HepG2 (cell line): ENCODE results near the gene UNC13D. TPM values are rescaled to one million over a fixed set of nuclear protein-coding genes. Genes with fewer than 3 reads are reported as not detected.
A peak's percentile ranks its signal among the peaks of the same experiment; 100 is the strongest.

Source experiments
- ZFP90 ChIP-seq: sonication (generic); formaldehyde crosslinking; IDR thresholded peaks from 2 replicates; pipeline ENCODE4 v1.8.0; 2022; ENCODE audit warnings: missing genetic modification reagents, mild to moderate bottlenecking, inconsistent platforms, borderline replicate concordance
- ZNF160 ChIP-seq: sonication (generic); formaldehyde crosslinking; IDR thresholded peaks from 2 replicates; pipeline ENCODE4 v1.8.0; 2022; ENCODE audit warnings: mild to moderate bottlenecking, inconsistent platforms, missing genetic modification reagents
- ZNF317 ChIP-seq: sonication (generic); formaldehyde crosslinking; IDR thresholded peaks from 2 replicates; pipeline ENCODE4 v1.5.0; 2020; ENCODE audit warnings: mild to moderate bottlenecking, missing genetic modification reagents
- ZNF496 ChIP-seq: sonication (generic); formaldehyde crosslinking; IDR thresholded peaks from 2 replicates; pipeline ENCODE4 v1.8.1; 2023; ENCODE audit warnings: mild to moderate bottlenecking, moderate library complexity, missing genetic modification reagents; ENCODE audit not compliant: insufficient replicate concordance
- ZNF709 ChIP-seq: sonication (generic); formaldehyde crosslinking; IDR thresholded peaks from 2 replicates; pipeline ENCODE4 v1.5.0; 2020; ENCODE audit warnings: mild to moderate bottlenecking, missing genetic modification reagents
- ZSCAN20 ChIP-seq: sonication (generic); formaldehyde crosslinking; IDR thresholded peaks from 2 replicates; pipeline ENCODE4 v1.4.0; 2020; ENCODE audit warnings: missing genetic modification reagents, mild to moderate bottlenecking, borderline replicate concordance
- polyA plus RNA-seq, 8 experiments: library from polyadenylated mRNA; depleted of rRNA in 3 of 8; stranded (reverse) in 7 of 8; unstranded in 1 of 8; fragments of >200 nt; fragmentation: Illumina TruSeq in 4 of 8; extraction: Trizol in 4 of 8; gene quantifications; 2 replicates each; pipeline versions ENCODE4 v1.2.1 to v1.2.3, GENCODE V29; 2011 to 2016; ENCODE audit warnings: low read depth in 4 of 8, missing spikeins in 1 of 8, mixed read lengths in 1 of 8; ENCODE audit not compliant: insufficient read depth in 1 of 8
- total RNA-seq, 5 experiments: library from RNA; depleted of rRNA; stranded (reverse); fragments of >200 nt; fragmentation: Illumina TruSeq; extraction: Trizol; gene quantifications; 2 replicates each; pipeline ENCODE4 v1.2.3, GENCODE V29; 2016; ENCODE audit warnings: low read depth in 1 of 5
- TF ChIP-seq, protein P1 (sequence below): sonication (generic); formaldehyde crosslinking; IDR thresholded peaks from 2 replicates; pipeline ENCODE4 v1.5.1; 2020; ENCODE audit warnings: mild to moderate bottlenecking, missing genetic modification reagents, borderline replicate concordance
- TF ChIP-seq, protein P2 (sequence below): fragments of 450-650 bp; IDR thresholded peaks from 2 replicates; pipeline ENCODE4 v1.6.1; 2017; ENCODE audit warnings: mild to moderate bottlenecking
- TF ChIP-seq, protein P3 (sequence below): sonication (generic); formaldehyde crosslinking; IDR thresholded peaks from 2 replicates; pipeline ENCODE4 v1.8.0; 2022; ENCODE audit warnings: missing genetic modification reagents, low read depth, mild to moderate bottlenecking, borderline replicate concordance
- TF ChIP-seq, protein P4 (sequence below): sonication (generic); formaldehyde crosslinking; IDR thresholded peaks from 2 replicates; pipeline ENCODE4 v1.5.0; 2020; ENCODE audit warnings: missing genetic modification reagents
- TF ChIP-seq, protein P5 (sequence below): IDR thresholded peaks from 2 replicates; pipeline ENCODE4 v1.6.1; 2012; ENCODE audit warnings: inconsistent platforms
- TF ChIP-seq, protein P6 (sequence below): sonication (generic); formaldehyde crosslinking; IDR thresholded peaks from 2 replicates; pipeline ENCODE4 v1.4.0; 2020; ENCODE audit warnings: mild to moderate bottlenecking, missing genetic modification reagents, borderline replicate concordance
- TF ChIP-seq, protein P7 (sequence below): sonication (generic); formaldehyde crosslinking; IDR thresholded peaks from 2 replicates; pipeline ENCODE4 v1.4.0; 2020; ENCODE audit warnings: missing genetic modification reagents
- TF ChIP-seq, protein P8 (sequence below): sonication (generic); formaldehyde crosslinking; IDR thresholded peaks from 2 replicates; pipeline ENCODE4 v1.8.0; 2022; ENCODE audit warnings: missing genetic modification reagents, mild to moderate bottlenecking, borderline replicate concordance

The UNC13D gene
- total and polyA plus RNA-seq, 2 of the 13 experiments (the other 11 are each of a cell fraction or from before 2014, with no cell fraction given): 29.7 to 42.7 TPM

DNA sequence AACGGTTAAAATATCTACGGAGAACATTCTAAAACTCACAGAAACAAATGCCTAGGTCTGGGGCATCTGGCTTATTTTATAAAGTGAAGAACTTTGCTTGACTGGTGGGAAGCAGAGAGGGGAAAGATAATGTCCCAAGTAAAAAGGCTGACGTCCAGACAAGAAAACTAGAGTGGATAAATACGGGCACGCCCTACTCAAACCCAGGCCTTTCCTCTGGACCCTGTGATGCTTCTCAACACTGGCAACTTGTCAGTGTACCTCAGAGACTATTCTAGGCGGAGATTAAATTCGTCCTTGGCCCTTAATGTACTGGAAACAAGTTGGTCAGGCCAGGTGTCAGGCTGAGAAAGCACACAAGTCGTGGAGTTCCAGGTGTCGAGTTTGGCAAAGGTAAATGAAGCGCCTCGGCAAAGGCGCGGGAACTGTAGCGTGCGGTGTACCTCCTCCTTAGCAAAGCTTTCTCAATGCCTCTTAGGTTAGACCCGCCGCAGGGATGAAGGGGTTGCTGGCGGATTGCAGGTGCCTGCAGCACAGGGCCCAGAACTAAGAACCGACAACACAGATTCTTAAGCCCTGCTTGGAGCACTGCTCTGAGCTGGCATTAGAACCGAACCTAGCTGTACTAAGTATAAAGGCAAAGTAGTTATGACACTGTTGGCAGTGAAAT is 60.3 kb downstream of the UNC13D start (continued):
- TF ChIP-seq, protein P1, sequence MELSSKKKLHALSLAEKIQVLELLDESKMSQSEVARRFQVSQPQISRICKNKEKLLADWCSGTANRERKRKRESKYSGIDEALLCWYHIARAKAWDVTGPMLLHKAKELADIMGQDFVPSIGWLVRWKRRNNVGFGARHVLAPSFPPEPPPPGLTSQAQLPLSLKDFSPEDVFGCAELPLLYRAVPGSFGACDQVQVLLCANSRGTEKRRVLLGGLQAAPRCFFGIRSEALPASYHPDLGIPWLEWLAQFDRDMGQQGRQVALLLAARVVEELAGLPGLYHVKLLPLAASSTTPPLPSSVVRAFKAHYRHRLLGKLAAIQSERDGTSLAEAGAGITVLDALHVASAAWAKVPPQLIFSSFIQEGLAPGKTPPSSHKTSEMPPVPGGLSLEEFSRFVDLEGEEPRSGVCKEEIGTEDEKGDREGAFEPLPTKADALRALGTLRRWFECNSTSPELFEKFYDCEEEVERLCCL: no peak
- TF ChIP-seq ZNF160 (CRISPR knock-in tag) (no peak), ZNF709 (CRISPR knock-in tag) (no peak), ZNF496 (CRISPR knock-in tag) (no peak), ZFP90 (CRISPR knock-in tag) (peak; percentile 89; the same call in 1 of the 2 replicates), ZNF317 (CRISPR knock-in tag) (peak; percentile 70; the same call in 1 of the 2 replicates), ZSCAN20 (CRISPR knock-in tag) (no peak)
- TF ChIP-seq, protein P2, sequence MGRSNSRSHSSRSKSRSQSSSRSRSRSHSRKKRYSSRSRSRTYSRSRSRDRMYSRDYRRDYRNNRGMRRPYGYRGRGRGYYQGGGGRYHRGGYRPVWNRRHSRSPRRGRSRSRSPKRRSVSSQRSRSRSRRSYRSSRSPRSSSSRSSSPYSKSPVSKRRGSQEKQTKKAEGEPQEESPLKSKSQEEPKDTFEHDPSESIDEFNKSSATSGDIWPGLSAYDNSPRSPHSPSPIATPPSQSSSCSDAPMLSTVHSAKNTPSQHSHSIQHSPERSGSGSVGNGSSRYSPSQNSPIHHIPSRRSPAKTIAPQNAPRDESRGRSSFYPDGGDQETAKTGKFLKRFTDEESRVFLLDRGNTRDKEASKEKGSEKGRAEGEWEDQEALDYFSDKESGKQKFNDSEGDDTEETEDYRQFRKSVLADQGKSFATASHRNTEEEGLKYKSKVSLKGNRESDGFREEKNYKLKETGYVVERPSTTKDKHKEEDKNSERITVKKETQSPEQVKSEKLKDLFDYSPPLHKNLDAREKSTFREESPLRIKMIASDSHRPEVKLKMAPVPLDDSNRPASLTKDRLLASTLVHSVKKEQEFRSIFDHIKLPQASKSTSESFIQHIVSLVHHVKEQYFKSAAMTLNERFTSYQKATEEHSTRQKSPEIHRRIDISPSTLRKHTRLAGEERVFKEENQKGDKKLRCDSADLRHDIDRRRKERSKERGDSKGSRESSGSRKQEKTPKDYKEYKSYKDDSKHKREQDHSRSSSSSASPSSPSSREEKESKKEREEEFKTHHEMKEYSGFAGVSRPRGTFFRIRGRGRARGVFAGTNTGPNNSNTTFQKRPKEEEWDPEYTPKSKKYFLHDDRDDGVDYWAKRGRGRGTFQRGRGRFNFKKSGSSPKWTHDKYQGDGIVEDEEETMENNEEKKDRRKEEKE: no peak
- TF ChIP-seq, protein P3, sequence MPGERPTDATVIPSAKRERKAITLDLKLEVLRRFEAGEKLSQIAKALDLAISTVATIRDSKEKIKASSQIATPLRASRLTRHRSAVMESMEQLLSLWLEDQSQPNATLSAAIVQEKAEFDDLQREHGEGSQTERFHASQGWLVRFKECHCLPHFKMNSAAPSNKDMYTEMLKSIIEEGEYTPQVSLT (CRISPR knock-in tag): no peak
- TF ChIP-seq, protein P4, sequence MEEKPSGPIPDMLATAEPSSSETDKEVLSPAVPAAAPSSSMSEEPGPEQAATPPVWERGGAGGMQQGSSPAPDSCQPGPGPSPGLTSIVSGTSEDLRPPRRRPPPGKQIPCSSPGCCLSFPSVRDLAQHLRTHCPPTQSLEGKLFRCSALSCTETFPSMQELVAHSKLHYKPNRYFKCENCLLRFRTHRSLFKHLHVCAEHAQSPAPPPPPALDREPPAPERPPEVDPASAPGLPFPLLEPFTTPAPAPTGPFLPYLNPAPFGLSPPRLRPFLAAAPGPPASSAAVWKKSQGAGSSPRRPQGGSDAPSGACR (CRISPR knock-in tag): no peak
- TF ChIP-seq, protein P5, sequence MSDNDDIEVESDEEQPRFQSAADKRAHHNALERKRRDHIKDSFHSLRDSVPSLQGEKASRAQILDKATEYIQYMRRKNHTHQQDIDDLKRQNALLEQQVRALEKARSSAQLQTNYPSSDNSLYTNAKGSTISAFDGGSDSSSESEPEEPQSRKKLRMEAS: peak; percentile 59
- TF ChIP-seq, protein P6, sequence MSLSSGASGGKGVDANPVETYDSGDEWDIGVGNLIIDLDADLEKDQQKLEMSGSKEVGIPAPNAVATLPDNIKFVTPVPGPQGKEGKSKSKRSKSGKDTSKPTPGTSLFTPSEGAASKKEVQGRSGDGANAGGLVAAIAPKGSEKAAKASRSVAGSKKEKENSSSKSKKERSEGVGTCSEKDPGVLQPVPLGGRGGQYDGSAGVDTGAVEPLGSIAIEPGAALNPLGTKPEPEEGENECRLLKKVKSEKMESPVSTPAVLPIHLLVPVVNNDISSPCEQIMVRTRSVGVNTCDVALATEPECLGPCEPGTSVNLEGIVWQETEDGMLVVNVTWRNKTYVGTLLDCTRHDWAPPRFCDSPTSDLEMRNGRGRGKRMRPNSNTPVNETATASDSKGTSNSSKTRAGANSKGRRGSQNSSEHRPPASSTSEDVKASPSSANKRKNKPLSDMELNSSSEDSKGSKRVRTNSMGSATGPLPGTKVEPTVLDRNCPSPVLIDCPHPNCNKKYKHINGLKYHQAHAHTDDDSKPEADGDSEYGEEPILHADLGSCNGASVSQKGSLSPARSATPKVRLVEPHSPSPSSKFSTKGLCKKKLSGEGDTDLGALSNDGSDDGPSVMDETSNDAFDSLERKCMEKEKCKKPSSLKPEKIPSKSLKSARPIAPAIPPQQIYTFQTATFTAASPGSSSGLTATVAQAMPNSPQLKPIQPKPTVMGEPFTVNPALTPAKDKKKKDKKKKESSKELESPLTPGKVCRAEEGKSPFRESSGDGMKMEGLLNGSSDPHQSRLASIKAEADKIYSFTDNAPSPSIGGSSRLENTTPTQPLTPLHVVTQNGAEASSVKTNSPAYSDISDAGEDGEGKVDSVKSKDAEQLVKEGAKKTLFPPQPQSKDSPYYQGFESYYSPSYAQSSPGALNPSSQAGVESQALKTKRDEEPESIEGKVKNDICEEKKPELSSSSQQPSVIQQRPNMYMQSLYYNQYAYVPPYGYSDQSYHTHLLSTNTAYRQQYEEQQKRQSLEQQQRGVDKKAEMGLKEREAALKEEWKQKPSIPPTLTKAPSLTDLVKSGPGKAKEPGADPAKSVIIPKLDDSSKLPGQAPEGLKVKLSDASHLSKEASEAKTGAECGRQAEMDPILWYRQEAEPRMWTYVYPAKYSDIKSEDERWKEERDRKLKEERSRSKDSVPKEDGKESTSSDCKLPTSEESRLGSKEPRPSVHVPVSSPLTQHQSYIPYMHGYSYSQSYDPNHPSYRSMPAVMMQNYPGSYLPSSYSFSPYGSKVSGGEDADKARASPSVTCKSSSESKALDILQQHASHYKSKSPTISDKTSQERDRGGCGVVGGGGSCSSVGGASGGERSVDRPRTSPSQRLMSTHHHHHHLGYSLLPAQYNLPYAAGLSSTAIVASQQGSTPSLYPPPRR (CRISPR knock-in tag): no peak
- TF ChIP-seq, protein P7, sequence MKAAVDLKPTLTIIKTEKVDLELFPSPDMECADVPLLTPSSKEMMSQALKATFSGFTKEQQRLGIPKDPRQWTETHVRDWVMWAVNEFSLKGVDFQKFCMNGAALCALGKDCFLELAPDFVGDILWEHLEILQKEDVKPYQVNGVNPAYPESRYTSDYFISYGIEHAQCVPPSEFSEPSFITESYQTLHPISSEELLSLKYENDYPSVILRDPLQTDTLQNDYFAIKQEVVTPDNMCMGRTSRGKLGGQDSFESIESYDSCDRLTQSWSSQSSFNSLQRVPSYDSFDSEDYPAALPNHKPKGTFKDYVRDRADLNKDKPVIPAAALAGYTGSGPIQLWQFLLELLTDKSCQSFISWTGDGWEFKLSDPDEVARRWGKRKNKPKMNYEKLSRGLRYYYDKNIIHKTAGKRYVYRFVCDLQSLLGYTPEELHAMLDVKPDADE (CRISPR knock-in tag): peak; percentile 35; the same call in 1 of the 2 replicates
- TF ChIP-seq, protein P8, sequence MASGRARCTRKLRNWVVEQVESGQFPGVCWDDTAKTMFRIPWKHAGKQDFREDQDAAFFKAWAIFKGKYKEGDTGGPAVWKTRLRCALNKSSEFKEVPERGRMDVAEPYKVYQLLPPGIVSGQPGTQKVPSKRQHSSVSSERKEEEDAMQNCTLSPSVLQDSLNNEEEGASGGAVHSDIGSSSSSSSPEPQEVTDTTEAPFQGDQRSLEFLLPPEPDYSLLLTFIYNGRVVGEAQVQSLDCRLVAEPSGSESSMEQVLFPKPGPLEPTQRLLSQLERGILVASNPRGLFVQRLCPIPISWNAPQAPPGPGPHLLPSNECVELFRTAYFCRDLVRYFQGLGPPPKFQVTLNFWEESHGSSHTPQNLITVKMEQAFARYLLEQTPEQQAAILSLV (CRISPR knock-in tag): no peak
